Left ventricle myocardium inferior (tissue), 1 donor: ENCODE data around the gene EML6. TPM values are rescaled to one million over a fixed set of nuclear protein-coding genes. Genes with fewer than 3 reads are reported as not detected.

ENCODE experiments used
- DNase-seq: peaks from one replicate; pipeline ENCODE4 v3.0.0-alpha.2; 2020
- H3K27ac ChIP-seq: fragments of 200-600 bp; replicated peaks from 2 replicates; pipeline ENCODE4 v1.8.0; 2021
- H3K27me3 ChIP-seq: fragments of 200-600 bp; 2 replicates; pipeline ENCODE4 v1.8.0; 2021; ENCODE audit warnings: low read depth
- H3K36me3 ChIP-seq: fragments of 200-600 bp; 2 replicates; pipeline ENCODE4 v1.8.0; 2021
- H3K4me1 ChIP-seq: fragments of 200-600 bp; 2 replicates; pipeline ENCODE4 v1.8.0; 2021
- H3K4me3 ChIP-seq: fragments of 200-600 bp; 2 replicates; pipeline ENCODE4 v1.8.0; 2021; ENCODE audit warnings: mild to moderate bottlenecking, moderate library complexity
- H3K9me3 ChIP-seq: fragments of 200-600 bp; replicated peaks from 2 replicates; pipeline ENCODE4 v1.8.0; 2021
- intact Hi-C: fragments of 100-400 bp; cut with micrococcal nuclease; formaldehyde crosslinking; loops from one replicate; pipeline ENCODE4 v1.11.0; 2022
- total RNA-seq: library from RNA; stranded (reverse); fragmentation: NEBNext Ultra II Directional; extraction: Animal tissue kit (Norgen Biotek cat#: 25700); gene quantifications from one replicate; pipeline ENCODE4 v1.2.1, GENCODE V29; 2021
- TF ChIP-seq, protein P1 (sequence below): fragments of 200-600 bp; IDR thresholded peaks from 2 replicates; pipeline ENCODE4 v1.8.0; 2021; ENCODE audit warnings: antibody characterized with exemption, mild to moderate bottlenecking, borderline replicate concordance
- donor health status: DM: no; HTN: yes; CAD: no; lungs with severe emphysema.

EML6 gene
- total RNA-seq, 1 donor from 2014 or later, result 0.77 TPM

DNA sequence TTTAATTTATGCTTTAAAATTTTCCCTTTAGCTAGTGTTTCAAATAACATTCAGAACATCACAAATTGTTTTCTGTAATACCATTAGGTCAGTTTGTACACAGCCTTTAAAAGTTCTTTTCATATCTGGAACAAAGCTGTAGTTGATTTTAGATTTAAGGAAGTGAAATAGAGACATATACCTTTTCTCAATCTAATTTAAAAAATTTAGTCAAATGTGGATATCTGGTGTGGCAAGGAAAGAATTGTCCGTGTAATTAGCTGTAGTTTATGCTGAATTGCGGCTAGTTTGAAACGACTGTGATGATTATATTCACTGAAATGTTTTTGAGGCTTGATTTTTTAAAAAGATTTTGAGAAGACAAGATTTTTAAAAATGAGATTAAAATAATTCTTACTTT lies 59.9 kb downstream of the EML6 start:
- no peak overlapping the region for H3K4me3 ChIP-seq
- DNase-seq, result no peak
- H3K36me3 ChIP-seq, result no peaks in the 10 kb centered on the region
- no peak overlapping the region for H3K27ac ChIP-seq
- no peaks in the 10 kb centered on the region for H3K27me3 ChIP-seq
- no peaks in the 10 kb centered on the region for H3K9me3 ChIP-seq
- TF ChIP-seq, protein P1, sequence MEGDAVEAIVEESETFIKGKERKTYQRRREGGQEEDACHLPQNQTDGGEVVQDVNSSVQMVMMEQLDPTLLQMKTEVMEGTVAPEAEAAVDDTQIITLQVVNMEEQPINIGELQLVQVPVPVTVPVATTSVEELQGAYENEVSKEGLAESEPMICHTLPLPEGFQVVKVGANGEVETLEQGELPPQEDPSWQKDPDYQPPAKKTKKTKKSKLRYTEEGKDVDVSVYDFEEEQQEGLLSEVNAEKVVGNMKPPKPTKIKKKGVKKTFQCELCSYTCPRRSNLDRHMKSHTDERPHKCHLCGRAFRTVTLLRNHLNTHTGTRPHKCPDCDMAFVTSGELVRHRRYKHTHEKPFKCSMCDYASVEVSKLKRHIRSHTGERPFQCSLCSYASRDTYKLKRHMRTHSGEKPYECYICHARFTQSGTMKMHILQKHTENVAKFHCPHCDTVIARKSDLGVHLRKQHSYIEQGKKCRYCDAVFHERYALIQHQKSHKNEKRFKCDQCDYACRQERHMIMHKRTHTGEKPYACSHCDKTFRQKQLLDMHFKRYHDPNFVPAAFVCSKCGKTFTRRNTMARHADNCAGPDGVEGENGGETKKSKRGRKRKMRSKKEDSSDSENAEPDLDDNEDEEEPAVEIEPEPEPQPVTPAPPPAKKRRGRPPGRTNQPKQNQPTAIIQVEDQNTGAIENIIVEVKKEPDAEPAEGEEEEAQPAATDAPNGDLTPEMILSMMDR, result no peak
- no peaks in the 10 kb centered on the region for H3K4me1 ChIP-seq
- intact Hi-C loops, result no loop called here

DNA sequence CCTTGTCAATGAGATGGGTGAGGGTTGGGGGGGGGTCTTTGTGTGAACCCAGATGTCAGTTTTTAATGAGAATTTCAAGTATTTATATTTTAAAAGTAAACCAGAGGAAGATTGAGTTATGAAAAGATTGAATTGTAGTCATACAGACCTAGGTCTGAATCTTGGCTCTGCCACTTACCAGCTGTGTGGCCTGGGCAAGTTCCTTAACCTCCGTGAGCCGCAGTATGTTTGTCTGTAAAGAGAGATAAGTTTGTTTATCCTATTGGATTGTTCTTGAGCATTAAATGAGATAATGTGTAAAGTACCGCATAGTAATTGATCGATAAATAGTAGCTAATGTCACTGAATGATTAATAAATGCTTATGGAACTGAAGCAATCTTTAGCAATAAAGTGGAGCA lies 63.8 kb downstream of the EML6 start:
- Histone ChIP-seq H3K36me3 (no peaks in the 10 kb centered on the region), H3K4me1 (no peaks in the 10 kb centered on the region), H3K27ac (no peak overlapping the region), H3K27me3 (no peaks in the 10 kb centered on the region), H3K4me3 (no peak overlapping the region), H3K9me3 (no peaks in the 10 kb centered on the region)
- TF ChIP-seq, protein P1, result no peak
- DNase-seq, result no peak
- intact Hi-C loops, result no loop called here

DNA sequence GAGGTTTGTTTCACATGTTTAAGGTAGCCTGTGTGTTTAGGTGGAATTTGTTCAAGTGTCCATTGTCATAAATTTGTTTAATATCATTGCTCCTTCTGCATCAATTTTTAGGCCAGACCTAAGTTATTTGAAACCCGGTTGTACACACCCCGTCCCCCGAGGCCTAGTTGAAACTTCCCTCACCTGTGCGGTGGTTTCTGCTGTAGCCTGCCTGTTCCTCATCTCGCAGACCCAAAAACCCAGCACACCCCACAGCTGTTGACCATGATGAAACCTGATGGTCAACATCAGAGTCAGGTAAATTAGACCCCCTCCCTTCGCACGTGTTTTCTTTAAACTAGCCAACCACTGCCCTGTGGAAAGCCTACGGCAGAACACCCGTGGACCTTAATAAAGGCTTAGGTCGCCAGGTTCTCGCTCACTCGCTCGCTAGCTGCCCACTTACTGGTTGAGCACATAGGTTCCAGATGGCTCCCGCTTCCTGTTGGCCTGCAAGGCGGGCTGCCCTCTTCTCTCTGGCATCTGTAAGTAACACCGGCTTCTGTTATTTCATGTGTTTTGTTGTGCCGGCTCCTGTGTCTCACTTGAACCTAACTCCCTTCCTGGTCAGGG lies 64.4 kb downstream of the EML6 start:
- no peak overlapping the region for H3K27ac ChIP-seq
- intact Hi-C loops, result no loop called here
- H3K4me3 ChIP-seq, result no peak overlapping the region
- TF ChIP-seq, protein P1, result no peak
- no peaks in the 10 kb centered on the region for H3K27me3 ChIP-seq
- no peak for DNase-seq
- H3K4me1 ChIP-seq, result no peaks in the 10 kb centered on the region
- H3K9me3 ChIP-seq, result no peaks in the 10 kb centered on the region
- H3K36me3 ChIP-seq, result no peaks in the 10 kb centered on the region

DNA sequence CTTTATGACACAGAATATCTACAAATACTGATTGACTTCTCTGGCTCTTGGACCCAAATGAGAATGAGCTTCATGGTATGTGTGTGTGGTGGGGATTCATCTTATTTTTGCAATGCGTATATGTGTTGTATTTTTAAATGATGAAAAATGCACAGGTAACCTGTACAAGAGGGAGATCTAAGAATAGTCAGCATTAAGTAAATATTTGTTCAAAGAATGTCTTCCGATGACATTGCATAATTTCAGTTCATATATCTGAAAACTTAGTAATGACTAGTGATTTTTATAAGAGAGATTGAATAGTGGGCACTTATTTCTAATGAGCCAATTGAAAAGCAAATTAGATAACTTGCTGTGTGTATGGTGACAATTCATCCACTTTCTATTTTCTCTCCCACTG lies 66.4 kb downstream of the EML6 start:
- TF ChIP-seq, protein P1, result no peak
- no peaks in the 10 kb centered on the region for H3K27me3 ChIP-seq
- H3K4me3 ChIP-seq, result no peak overlapping the region
- intact Hi-C loops, result no loop called here
- no peak overlapping the region for H3K27ac ChIP-seq
- no peaks in the 10 kb centered on the region for H3K4me1 ChIP-seq
- DNase-seq, result no peak
- no peaks in the 10 kb centered on the region for H3K9me3 ChIP-seq
- no peaks in the 10 kb centered on the region for H3K36me3 ChIP-seq

DNA sequence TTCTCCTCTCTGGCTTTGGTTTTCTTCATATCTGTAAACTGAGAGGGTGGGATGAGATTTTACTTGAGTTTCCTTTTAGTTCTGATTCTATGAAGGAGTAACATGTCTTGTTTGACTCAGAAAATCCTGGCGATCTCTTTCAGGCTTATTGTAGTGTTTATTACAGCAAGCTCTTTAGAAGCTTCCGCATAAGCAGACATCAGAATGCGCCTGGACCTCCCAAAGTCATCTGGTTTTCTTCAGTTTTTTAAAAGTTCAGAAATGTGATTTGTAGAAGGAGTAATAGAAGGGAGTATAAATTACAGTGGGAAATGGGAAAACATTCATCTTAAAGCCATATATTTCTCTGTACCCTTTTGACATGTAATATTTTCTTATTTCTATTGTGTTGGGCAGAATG lies 68.4 kb downstream of the EML6 start:
- H3K36me3 ChIP-seq, result no peaks in the 10 kb centered on the region
- no peak for DNase-seq
- intact Hi-C loops, result no loop called here
- H3K27ac ChIP-seq, result no peak overlapping the region
- no peaks in the 10 kb centered on the region for H3K4me1 ChIP-seq
- TF ChIP-seq, protein P1, result no peak
- no peaks in the 10 kb centered on the region for H3K27me3 ChIP-seq
- no peak overlapping the region for H3K4me3 ChIP-seq
- H3K9me3 ChIP-seq, result no peaks in the 10 kb centered on the region
